ENCODE data around the gene HSPB9. TPM values are rescaled to one million over a fixed set of nuclear protein-coding genes. Genes with fewer than 3 reads are reported as not detected.

Gene HSPB9
- total and polyA plus RNA-seq, 2 of the 8 experiments (the other 6 are each of a cell fraction or from before 2014, with no cell fraction given): 0.27 to 0.30 TPM

- H3K4me3 ChIP-seq (ENCODE audit: extremely low read depth in 1 of 4, insufficient read depth in 2 of 4, low read depth in 3 of 4, low read length in 4 of 4): no peak overlapping the region
- no peak overlapping the region for H4K8ac ChIP-seq (ENCODE audit: extremely low read depth, insufficient read depth, low read length)
- no peak overlapping the region for H4K5ac ChIP-seq (ENCODE audit: insufficient read length, low read depth, low read length)
- peaks cover 0 to 3% (median 1%) of the 10 kb centered on the region in 4 experiments; a peak in 1 of 7 replicates for H3K4me1 ChIP-seq (replicated peaks in 1 of 4; ENCODE audit: control insufficient read depth in 3 of 4, insufficient read depth in 4 of 4, low read length in 3 of 4)
- peaks cover 11 to 13% of the 10 kb centered on the region in 2 experiments for H4K20me1 ChIP-seq (replicated peaks in 1 of 2; ENCODE audit: control insufficient read depth in 1 of 2, insufficient read depth in 2 of 2, low read length in 2 of 2)
- FAIRE-seq: no peak
- H2BK5ac ChIP-seq (ENCODE audit: low read depth, low read length): no peak overlapping the region
- H3K4me2 ChIP-seq (ENCODE audit: insufficient read depth in 1 of 2, low read depth in 2 of 2, low read length in 2 of 2): no peak overlapping the region
- POLR2A ChIA-PET (ENCODE audit: partially characterized antibody): interaction anchor here (1.8 kb wide), 1 partner anchor 16 kb away, joined by 5 read pairs; no protein-coding TSS in a partner anchor
- no peak overlapping the region for H3K14ac ChIP-seq (ENCODE audit: insufficient read length)
- no peak overlapping the region for H3K9ac ChIP-seq (replicated peaks in 1 of 4; ENCODE audit: extremely low read depth in 1 of 4, low read depth in 3 of 4, low read length in 3 of 4)
- peaks cover 6 to 47% (median 25%) of the 10 kb centered on the region in 4 experiments for H3K36me3 ChIP-seq (ENCODE audit: control insufficient read depth in 2 of 4, insufficient read depth in 4 of 4, low read length in 3 of 4)
- H3K4ac ChIP-seq (replicated peaks; ENCODE audit: insufficient read length, low read depth, low read length): no peak overlapping the region
- WGBS, 2 experiments (ENCODE audit: extremely low coverage in 1 of 2, insufficient coverage in 1 of 2, insufficient read length in 1 of 2, insufficient replicate concordance in 2 of 2, low coverage in 1 of 2, low lambda C conversion rate in 2 of 2, missing lambda C conversion rate in 1 of 2): 84% methylated on average over 8 of the region's 8 CpGs; no CpG with 5 or more reads in 1 of the 2 experiments
- H3K79me1 ChIP-seq (ENCODE audit: low read depth, low read length): peaks cover 12% of the 10 kb centered on the region
- no peaks in the 10 kb centered on the region for H3K27me3 ChIP-seq (replicated peaks in 1 of 4; ENCODE audit: control insufficient read depth in 3 of 4, extremely low read depth in 1 of 4, insufficient read depth in 3 of 4, low read length in 3 of 4)
- H2AFZ ChIP-seq (ENCODE audit: low read length): no peak overlapping the region
- TF ChIP-seq CHD1 (IDR thresholded peaks at IDR 0.05; ENCODE audit: low read depth, low read length) (no peak), CREB1 (IDR thresholded peaks at IDR 0.05) (no peak), CBX8 (IDR thresholded peaks at IDR 0.05; ENCODE audit: borderline replicate concordance, low read depth, low read length) (no peak), JUND (IDR thresholded peaks at IDR 0.05; ENCODE audit: low read length) (no peak), TEAD4 (IDR thresholded peaks at IDR 0.05; ENCODE audit: low read depth, low read length) (no peak), RAD21 (IDR thresholded peaks at IDR 0.05 in 1 of 2, conservative IDR thresholded peaks at IDR 0.05 in 1 of 2; ENCODE audit: low read depth in 2 of 2, low read length in 2 of 2) (no peak), JUN (IDR thresholded peaks at IDR 0.05; ENCODE audit: low read depth, low read length) (no peak), RNF2 (IDR thresholded peaks at IDR 0.05; ENCODE audit: borderline replicate concordance, low read depth, low read length, missing control alignments, poor library complexity, severe bottlenecking) (no peak), POLR2AphosphoS5 (IDR thresholded peaks at IDR 0.05; ENCODE audit: low read depth, low read length) (no peak)
- H3K18ac ChIP-seq (ENCODE audit: extremely low read depth, low read length): no peak overlapping the region
- no peak for DNase-seq (ENCODE audit: low read depth in 1 of 2, low spot score in 2 of 2)
- H3K23ac ChIP-seq (ENCODE audit: insufficient read length): no peak overlapping the region
- CTCF ChIA-PET (ENCODE audit: partially characterized antibody): interaction anchor here (0.8 to 11.7 kb wide), 18 partner anchors 9 to 109 kb away, joined by 3 to 97 read pairs (median 5); partner anchors contain the start of genes GHDC, HSPB9, KAT2A and NKIRAS2
- H3K9me3 ChIP-seq (ENCODE audit: insufficient read depth in 2 of 2, low read depth in 1 of 2, low read length in 1 of 2): no peaks in the 10 kb centered on the region
- no peak overlapping the region for H2BK12ac ChIP-seq (ENCODE audit: low read depth, low read length)
- no peak overlapping the region for H2BK15ac ChIP-seq (ENCODE audit: low read length)
- no peak overlapping the region for H3K27ac ChIP-seq (ENCODE audit: low read depth, low read length)
- peaks cover 3% of the 10 kb centered on the region; the same call in 1 of the 2 replicates for H3K23me2 ChIP-seq (ENCODE audit: low read depth, low read length)
- no peak overlapping the region for H2BK120ac ChIP-seq (replicated peaks; ENCODE audit: low read depth, low read length)
- no peak overlapping the region for H4K91ac ChIP-seq (replicated peaks; ENCODE audit: insufficient read length, low read length)
- H3K79me2 ChIP-seq (ENCODE audit: control insufficient read depth in 1 of 2, insufficient read depth in 2 of 2, low read length in 2 of 2): peaks cover 0 to 19% of the 10 kb centered on the region in 2 experiments; a peak in 2 of 4 replicates
- H3K56ac ChIP-seq (replicated peaks; ENCODE audit: insufficient read length, low read depth, low read length): no peak overlapping the region
- H2AK5ac ChIP-seq (ENCODE audit: low read depth, low read length): no peak overlapping the region
- no peak overlapping the region for H2BK20ac ChIP-seq (ENCODE audit: low read length)
Measured at GRCh38 chr17:42129109-42129837, 6.7 kb downstream of the HSPB9 start.

Measured in H1 (cell line).